Hepatic stellate cell (primary cell): Measurements from ENCODE around the gene CCL1.

Source experiments
- DNase-seq: peaks from one replicate; pipeline ENCODE4 v3.0.0; 2011; ENCODE audit warnings: low spot score

CCL1 gene

GRCh38 chr17:34363183-34363661 lies at the start of gene CCL1:
Gene CCL1 (minus strand): TSS chr17:34363233. CDS start chr17:34363161, 72 bp downstream.
- DNase-seq: no peak

GRCh38 chr17:34412534-34412933 lies 49.5 kb upstream of the CCL1 start:
- DNase-seq: no peak

- no peak for DNase-seq
These were observed 48.8 kb upstream of the CCL1 start for GRCh38 chr17:34411646-34412421.

GRCh38 chr17:34409352-34409751 lies 46.3 kb upstream of the CCL1 start:
- DNase-seq: no peak

- DNase-seq: no peak
These were observed 45.4 kb upstream of the CCL1 start for GRCh38 chr17:34408439-34408838.

- DNase-seq: no peak
These were observed 43.2 kb upstream of the CCL1 start for GRCh38 chr17:34406226-34406625.

- no peak for DNase-seq
These were observed 40.0 kb upstream of the CCL1 start for GRCh38 chr17:34403006-34403405.

- no peak for DNase-seq
These were observed 38.1 kb upstream of the CCL1 start for GRCh38 chr17:34401165-34401564.

- DNase-seq: no peak
These were observed 37.4 kb upstream of the CCL1 start for GRCh38 chr17:34400301-34400931.

GRCh38 chr17:34399725-34400124 lies 36.7 kb upstream of the CCL1 start:
- no peak for DNase-seq

- DNase-seq: no peak
These were observed 36.0 kb upstream of the CCL1 start for GRCh38 chr17:34398990-34399389.

- no peak for DNase-seq
These were observed 34.2 kb upstream of the CCL1 start for GRCh38 chr17:34397265-34397664.

- no peak for DNase-seq
These were observed 30.4 kb upstream of the CCL1 start for GRCh38 chr17:34393401-34393800.

GRCh38 chr17:34391241-34391640 lies 28.2 kb upstream of the CCL1 start:
- DNase-seq: no peak

GRCh38 chr17:34390649-34391048 lies 27.6 kb upstream of the CCL1 start:
- no peak for DNase-seq

GRCh38 chr17:34389126-34389750 lies 26.2 kb upstream of the CCL1 start:
- DNase-seq: no peak

GRCh38 chr17:34387566-34387965 lies 24.5 kb upstream of the CCL1 start:
- DNase-seq: no peak

GRCh38 chr17:34386697-34387550 lies 23.9 kb upstream of the CCL1 start:
- no peak for DNase-seq

- DNase-seq: no peak
These were observed 23.3 kb upstream of the CCL1 start for GRCh38 chr17:34386343-34386696.

- no peak for DNase-seq
These were observed 22.0 kb upstream of the CCL1 start for GRCh38 chr17:34384822-34385605.

GRCh38 chr17:34384271-34384670 lies 21.2 kb upstream of the CCL1 start:
- DNase-seq: no peak
